Erythroblast (primary cell): ENCODE measurements around the gene LMNTD2.

ENCODE experiments used
- GATA1 ChIP-seq: IDR thresholded peaks from 2 replicates; pipeline ENCODE4 v1.6.1; 2011; ENCODE audit warnings: low read depth, mild to moderate bottlenecking, control low read depth, low read length, moderate library complexity
- POLR2A ChIP-seq: IDR thresholded peaks from 2 replicates; pipeline ENCODE4 v1.6.1; 2011; ENCODE audit warnings: mild to moderate bottlenecking, low read length

GRCh38 chr11:579830-580601 lies 19.5 kb upstream of the LMNTD2 start:
- TF ChIP-seq POLR2A: no peak
- TF ChIP-seq GATA1: no peak
